Amniotic stem cell (primary cell): ENCODE measurements around the gene C17orf100.
"Not testable (repeated sequence)": the region's sequence is repeated elsewhere in the genome, so short reads cannot be mapped to it uniquely, and the experiment has no call there.

Source experiments
- DNase-seq: peaks from one replicate; lab custom pipeline; 2025; lab: John Stamatoyannopoulos, UW

C17orf100 gene

DNA sequence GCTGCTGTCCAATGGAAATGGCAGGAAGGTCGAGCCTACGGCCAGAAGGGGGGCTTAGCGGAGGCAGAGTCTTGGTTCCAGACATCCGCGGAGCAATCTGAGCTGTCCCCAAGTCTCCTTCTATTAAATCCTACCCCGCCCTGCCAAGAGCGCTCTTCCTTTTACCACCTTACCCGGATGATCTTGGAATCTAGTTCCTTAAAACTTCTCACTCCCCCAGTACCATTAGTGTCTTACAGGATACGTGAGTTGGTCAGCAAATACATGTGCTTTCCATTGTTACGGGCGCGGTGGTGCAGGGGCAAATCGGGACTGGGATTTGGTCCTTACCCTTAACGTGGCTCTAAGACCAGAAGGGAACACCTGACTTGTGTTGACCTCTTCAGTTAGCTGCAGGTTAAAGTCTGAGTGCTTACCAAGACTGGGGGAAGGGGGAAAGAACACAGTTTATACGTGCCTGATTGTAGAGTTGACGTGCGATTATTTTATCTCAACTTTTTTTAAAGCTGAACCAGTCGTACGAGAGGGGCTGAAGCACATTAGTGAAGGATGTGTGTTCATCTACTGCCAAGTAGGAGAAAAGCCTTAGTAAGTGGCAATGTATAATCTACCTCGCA, 10.2 kb upstream of the C17orf100 start:
- no peak for DNase-seq

DNA sequence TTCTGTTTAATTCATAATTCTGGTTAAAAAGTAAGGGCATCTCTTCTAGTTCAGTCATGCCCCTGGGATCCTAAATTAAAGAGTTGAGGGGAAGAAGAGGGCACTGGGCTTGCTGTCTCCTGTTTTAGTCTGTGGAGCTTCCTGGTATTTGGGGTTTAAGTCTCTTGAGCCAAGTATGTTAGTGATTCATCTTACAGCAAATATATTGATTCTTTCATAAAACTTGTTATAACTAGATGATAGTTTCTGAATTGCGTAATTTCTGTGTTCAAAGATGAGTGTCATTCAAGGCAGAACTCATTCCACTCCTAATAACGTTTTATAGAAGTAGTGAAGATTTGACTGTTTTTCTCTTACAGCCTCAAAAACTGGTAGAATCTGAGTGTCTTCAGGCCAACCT, 9.0 kb upstream of the C17orf100 start:
- no peak for DNase-seq

DNA sequence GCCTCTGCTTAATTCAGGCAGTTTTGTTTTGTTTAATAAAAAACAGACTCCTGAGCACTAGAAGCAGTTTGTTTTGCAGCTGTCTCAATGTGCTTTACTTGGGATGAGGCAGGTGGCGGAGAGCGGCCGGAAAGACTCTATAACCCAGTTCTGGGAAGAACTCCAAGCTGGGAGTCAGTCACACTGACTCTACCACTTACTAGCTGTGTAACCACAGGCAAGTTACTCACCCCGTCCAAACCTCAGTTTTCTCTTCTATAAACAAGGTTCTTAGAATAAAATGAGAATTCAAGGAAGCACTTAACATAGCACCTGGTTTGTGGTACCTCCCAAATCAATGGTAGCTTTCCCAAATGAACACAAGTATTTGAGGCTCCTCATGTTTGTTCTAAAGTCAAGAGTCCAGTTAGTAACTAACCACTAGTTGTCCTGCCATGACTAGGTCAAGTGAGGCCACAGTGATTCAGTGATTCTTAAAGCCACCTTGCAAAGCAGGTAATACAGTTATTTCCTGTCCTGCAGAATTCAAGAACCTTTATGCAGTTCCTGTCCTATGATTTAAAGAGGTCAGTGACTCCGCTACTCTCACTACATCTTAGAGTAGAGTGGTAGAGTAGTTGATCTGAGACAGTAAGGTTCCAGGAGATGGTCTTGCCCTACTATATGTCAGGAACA, 8.0 kb upstream of the C17orf100 start:
- DNase-seq: no peak

GRCh38 chr17:6648181-6648580, 3.4 kb upstream of the C17orf100 start:
- DNase-seq: no peak

DNA sequence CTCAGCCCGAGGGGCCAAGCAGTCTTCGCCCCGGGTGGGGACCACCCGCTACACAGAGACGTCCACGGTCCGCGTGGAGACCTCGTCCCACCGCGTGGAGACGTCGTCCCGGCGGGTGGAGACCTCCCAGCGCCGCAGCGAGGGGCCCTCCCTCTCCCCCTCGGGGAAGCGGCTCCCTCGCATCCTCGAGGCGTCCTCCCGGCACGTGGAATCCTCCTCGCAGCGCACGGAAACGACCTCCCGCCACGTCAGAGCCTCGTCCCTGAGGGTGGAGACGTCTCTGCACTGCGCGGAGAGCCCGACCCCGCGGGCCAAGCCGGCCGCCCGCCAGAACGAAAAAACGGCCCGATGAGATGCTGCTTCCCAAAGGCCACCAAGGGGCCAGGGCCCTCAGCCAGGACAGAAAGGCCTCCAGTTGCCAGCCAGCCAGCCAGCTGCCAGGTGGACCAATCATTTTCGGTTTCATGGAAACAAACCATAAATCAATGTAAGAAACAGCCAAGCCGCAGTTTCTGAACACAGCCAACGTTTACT, 424 bp downstream of the C17orf100 start:
- DNase-seq: no peak

DNA sequence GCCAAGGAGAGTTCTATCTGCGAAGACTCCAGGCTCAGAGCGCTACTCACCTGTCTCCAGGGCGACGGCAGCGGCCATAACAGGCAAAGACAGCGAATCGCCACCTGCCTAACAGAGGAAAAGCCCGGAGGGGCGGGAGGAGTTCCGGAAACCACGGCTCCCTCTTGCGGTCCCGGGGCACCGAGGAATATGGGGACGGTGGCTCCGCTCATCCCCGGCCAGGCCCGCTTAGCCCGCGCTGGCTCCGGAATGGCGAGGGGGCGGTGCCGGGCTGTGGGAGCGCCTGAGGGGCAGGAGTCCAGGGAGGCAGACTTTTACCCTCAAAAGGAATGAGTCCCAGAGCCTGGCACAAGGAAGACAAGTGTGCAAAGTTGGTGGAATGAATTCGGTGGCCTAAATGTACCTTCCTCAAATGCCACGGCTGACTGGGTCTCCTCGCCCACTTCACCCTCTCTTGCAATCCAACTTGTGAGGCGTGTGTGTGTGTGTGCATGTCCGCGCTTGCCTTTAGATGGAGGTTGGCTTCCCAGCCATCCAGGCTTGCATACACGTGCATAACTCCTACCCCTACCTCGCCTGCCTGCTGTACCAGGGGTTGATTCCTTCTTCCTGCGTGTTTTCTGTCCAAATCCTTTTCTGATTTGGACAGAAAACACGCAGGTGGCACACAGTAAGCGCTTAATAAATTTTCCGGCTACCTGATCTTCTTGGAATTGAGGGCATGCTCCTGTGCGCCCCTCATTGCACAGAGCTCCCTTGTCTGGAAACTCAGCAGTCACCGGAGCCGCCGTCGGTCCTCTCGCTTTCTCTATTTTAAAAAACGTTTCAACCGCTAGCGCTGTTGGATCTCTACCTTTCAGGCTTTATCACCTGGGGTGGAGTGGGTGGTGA, 3.5 kb downstream of the C17orf100 start:
- no peak for DNase-seq

GRCh38 chr17:6655732-6656361, 4.3 kb downstream of the C17orf100 start:
- DNase-seq: not testable (repeated sequence)

DNA sequence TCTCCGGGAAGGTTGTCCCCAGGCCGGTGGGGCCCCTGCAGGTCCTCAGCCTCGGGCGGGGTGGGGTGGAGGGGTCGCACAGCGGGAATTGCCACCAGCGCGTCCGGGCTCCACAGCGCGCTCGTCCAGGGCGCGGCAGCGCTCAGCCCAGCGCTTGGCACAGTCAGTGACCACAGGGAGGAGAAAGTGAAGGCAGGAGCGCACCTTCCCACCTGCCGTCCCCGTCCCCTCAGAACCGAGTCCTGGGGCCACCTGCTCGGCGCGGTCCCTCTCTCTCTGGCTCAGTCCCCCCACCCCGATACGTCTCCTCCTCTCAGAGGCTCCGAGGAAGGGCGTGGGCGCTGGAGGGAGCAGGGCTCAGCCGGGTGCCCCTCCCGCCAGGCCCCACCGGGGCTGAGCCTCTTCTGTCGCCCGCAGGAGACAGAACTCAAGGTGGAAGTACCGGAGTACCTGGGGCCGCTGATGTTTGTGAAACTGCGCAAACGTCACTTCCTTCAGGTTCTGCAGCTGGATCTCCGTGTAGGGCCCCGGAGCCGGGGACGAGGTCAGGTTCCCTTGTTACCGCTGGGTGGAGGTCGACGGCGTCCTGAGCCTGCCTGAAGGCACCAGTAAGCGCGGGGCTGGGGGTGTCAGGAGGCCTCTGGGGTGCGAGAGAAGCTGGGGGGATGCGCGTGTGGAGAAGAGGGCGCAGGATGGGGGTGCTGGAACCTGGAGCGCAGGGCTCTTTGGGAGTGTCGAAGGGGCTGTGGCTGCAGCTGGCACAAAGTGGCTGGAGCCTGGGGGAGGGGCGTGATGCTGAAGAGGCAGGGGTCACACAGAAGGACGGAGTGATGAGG, 5.5 kb downstream of the C17orf100 start:
- not testable (repeated sequence) for DNase-seq

DNA sequence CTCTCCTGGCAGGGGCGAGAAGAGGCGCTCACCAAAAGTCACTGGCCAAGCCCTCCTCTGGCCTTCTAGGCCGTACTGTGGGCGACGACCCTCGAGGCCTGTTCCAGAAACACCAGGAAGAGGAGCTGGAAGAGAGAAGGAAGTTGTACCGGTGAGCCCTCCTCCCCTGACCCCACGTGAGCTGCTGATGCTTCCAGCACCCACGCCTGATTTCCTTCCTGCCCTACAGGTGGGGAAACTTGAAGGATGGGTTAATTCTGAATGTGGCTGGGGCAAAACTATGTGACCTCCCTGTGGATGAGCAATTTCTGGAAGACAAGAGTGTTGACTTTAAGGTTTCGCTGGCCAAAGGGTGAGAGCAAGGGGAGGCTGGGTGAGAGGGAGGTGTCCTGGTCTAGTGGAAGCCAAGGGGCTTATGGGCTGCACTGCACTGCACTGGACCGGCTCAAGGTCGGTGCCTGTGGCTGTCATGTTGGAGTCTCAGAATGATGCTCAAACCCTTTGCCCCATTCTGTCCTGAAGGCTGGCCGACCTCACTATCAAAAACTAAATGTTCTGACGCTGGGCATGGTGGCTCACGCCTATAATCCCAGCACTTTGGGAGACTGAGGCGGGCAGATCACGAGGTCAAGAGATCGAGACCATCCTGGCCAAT, 6.2 kb downstream of the C17orf100 start:
- DNase-seq: no peak

GRCh38 chr17:6658411-6658810, 6.8 kb downstream of the C17orf100 start:
- DNase-seq: not testable (repeated sequence)

DNA sequence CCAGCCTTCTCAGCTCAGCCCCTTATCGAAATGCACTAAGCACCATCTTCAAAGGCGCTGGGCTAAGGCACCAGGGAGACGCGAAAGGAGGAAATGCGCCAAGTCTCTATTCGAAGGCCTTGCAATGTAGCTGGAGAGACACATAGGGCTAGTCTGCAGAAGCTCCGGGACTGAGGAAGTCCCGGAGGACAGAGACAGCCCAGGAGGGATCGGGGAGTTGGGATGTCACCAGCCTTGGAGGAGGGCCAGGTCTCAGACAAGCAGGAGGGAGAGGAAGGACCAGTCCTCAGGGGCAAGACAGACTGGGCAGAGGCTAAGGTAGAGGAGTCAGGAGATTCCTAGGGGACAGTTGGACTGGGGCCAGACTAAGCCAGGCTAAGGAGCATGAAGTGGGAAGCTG, 8.5 kb downstream of the C17orf100 start:
- no peak for DNase-seq

- DNase-seq: no peak
Observed at GRCh38 chr17:6660805-6661463, 9.4 kb downstream of the C17orf100 start.

GRCh38 chr17:6661464-6661848, 9.9 kb downstream of the C17orf100 start:
- DNase-seq: no peak

DNA sequence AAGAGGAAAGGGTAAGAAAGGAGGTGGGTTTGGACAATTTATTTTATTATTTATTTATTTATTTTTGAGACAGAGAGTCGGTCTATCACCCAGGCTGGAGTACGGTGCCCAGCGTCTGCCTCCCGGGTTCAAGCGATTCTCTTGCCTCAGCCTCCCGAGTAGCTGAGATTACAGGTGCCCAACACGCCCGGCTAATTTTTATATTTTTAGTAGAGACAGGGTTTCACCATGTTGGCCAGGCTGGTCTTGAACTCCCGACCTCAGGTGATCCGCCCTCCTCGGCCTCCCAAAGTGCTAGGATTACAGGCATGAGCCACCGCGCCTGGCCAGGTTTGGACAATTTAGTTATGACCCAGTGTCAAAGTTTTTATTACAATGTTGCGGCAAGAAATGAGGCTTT, 11.6 kb downstream of the C17orf100 start:
- not testable (repeated sequence) for DNase-seq

DNA sequence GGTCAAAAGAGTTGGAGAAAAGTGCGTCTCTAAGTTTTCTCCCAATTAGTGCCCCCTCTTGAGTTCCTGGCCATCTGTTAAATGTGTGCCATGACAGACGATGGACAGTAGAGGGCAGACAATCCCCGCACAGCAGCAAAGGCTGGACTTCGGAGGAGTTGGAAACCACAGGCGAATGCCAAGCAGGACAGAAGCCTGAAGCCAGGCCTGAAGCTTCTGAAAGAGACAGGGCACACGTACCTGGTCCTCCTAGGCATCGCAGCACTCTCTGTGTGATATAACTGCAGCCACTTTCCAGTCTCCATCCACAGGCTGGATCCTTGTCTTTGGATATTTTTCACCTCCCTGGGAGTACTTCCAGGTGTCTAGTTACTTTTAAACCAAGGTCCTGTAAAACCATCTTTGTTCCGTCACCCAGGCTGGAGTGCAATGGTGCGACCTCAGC, 14.5 kb downstream of the C17orf100 start:
- DNase-seq: peak; percentile 67

GRCh38 chr17:6666557-6666956, 15.0 kb downstream of the C17orf100 start:
- DNase-seq: no peak

GRCh38 chr17:6667516-6667915, 16.0 kb downstream of the C17orf100 start:
- no peak for DNase-seq

GRCh38 chr17:6668219-6668618, 16.7 kb downstream of the C17orf100 start:
- no peak for DNase-seq

DNA sequence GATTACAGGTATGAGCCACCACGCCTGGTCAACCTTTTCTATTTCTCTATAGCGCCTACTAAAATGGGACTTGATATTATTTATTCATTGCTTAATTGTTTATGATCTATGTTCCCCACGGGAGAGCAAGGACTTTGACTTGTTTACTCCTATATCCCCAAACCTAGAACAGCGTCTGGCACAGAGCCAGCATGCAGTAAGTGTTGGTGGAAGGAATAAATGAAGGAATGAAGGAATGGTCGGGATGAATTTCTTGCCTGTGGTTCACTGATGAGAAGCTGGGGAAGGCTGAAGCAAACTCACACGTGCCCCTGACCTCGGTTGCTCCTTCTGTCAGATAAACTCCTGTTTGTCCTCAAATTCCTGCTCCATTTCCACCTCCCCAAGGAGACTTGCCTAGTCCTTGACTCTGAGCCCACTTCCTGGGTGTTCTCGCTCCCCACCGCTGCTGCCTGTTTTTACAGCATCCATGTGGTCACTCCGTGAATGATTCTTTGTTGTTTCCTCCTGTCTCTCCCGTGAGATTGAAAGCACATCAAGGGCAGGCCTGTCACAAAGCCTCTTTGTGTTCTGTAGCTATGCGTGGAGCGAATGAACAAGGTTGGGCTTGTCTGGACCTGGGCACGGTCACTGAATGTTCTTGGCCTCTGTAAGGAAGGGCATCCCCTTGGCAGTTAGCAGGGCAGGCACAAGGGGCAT, 17.3 kb downstream of the C17orf100 start:
- DNase-seq: no peak
